ENCODE data around the gene GALNS. TPM values are rescaled to one million over a fixed set of nuclear protein-coding genes. Genes with fewer than 3 reads are reported as not detected.
"Not testable (repeated sequence)": the region's sequence is repeated elsewhere in the genome, so short reads cannot be mapped to it uniquely, and the experiment has no call there.

GALNS gene
- total and polyA plus RNA-seq, 2 of the 4 experiments (the other 2 are of a cell fraction): 7.2 to 32.5 TPM

- 80% methylated on average over 7 of the region's 33 CpGs; no CpG with 5 or more reads in 1 of the 2 experiments for WGBS, 2 experiments (ENCODE audit: extremely low coverage in 2 of 2, insufficient read length in 1 of 2)
- Histone ChIP-seq H2BK5ac (ENCODE audit: low read depth, low read length, poor library complexity, severe bottlenecking) (no peak overlapping the region), H2AFZ (replicated peaks; ENCODE audit: low read length, poor library complexity) (no peak overlapping the region), H3K27me3 (ENCODE audit: control insufficient read depth, insufficient read depth, low read length) (no peaks in the 10 kb centered on the region), H2AK9ac (replicated peaks; ENCODE audit: low read depth, low read length, poor library complexity) (no peak overlapping the region), H4K91ac (ENCODE audit: insufficient read depth, low read depth, low read length) (no peak overlapping the region), H3K4me2 (ENCODE audit: low read depth, low read length) (no peak overlapping the region), H2BK120ac (ENCODE audit: low read depth, low read length) (no peak overlapping the region), H3K18ac (ENCODE audit: low read depth, low read length) (no peak overlapping the region), H3K9ac (ENCODE audit: low read depth, low read length) (no peak overlapping the region), H3K4me3 (ENCODE audit: insufficient read depth, low read depth, low read length) (no peak overlapping the region), H2BK20ac (ENCODE audit: low read depth, low read length) (no peak overlapping the region), H4K8ac (ENCODE audit: low read depth in 2 of 2, low read length in 2 of 2) (no peak overlapping the region), H3K56ac (ENCODE audit: extremely low read depth, insufficient read depth, low read length) (no peak overlapping the region), H3K9me3 (ENCODE audit: control insufficient read depth, insufficient read depth, low read length) (no peaks in the 10 kb centered on the region), H3K27ac (ENCODE audit: insufficient read depth, low read length) (no peak overlapping the region), H3K9me1 (ENCODE audit: insufficient read depth, low read length) (no peaks in the 10 kb centered on the region), H2BK15ac (ENCODE audit: low read depth, low read length) (no peak overlapping the region), H3K36me3 (ENCODE audit: control insufficient read depth, insufficient read depth, low read length) (peaks cover 29% of the 10 kb centered on the region), H4K5ac (ENCODE audit: low read depth, low read length) (no peak overlapping the region), H3K23ac (ENCODE audit: low read depth, low read length) (no peak overlapping the region), H3K4me1 (ENCODE audit: control insufficient read depth, insufficient read depth, low read length) (no peaks in the 10 kb centered on the region), H4K20me1 (ENCODE audit: insufficient read depth, low read length) (peaks cover 4% of the 10 kb centered on the region; the same call in 1 of the 2 replicates), H3K14ac (replicated peaks; ENCODE audit: low read depth, low read length) (no peak overlapping the region), H3K4ac (ENCODE audit: low read depth, low read length) (no peak overlapping the region), H3K79me1 (ENCODE audit: low read depth in 1 of 2, low read length in 2 of 2) (no peaks in the 10 kb centered on the region), H2AK5ac (ENCODE audit: low read depth, low read length) (no peak overlapping the region)
- ChIA-PET POLR2A (ENCODE audit: unreplicated experiment) (no interaction called here), CTCF (no interaction called here)
- in situ Hi-C loops (cut with MboI; ENCODE audit: low sequenced_read_pairs): no loop called here
- TF ChIP-seq POLR2A (IDR thresholded peaks at IDR 0.05; ENCODE audit: low read depth, low read length) (no peak), RAD21 (IDR thresholded peaks at IDR 0.05; ENCODE audit: low read length) (no peak), RFX5 (IDR thresholded peaks at IDR 0.05; ENCODE audit: low read depth, low read length) (no peak), BHLHE40 (IDR thresholded peaks at IDR 0.05; ENCODE audit: low read depth, low read length) (no peak), SMC3 (IDR thresholded peaks at IDR 0.05; ENCODE audit: low read depth, low read length) (no peak), NFE2L2 (IDR thresholded peaks at IDR 0.05; ENCODE audit: low read depth, low read length) (no peak)
- DNase-seq (no peak), ATAC-seq (ENCODE audit: low read depth) (no peak)
- dilution Hi-C loops (cut with HindIII; ENCODE audit: low sequenced_read_pairs, unreplicated experiment): no loop called here
- BruUV-seq (replicated peaks): no TSS peak
- intact Hi-C loops (cut with micrococcal nuclease): no loop called here
Measured at GRCh38 chr16:88824256-88825077, 32.3 kb downstream of the GALNS start.

- H3K9ac ChIP-seq (ENCODE audit: low read depth, low read length); H4K20me1 ChIP-seq (ENCODE audit: insufficient read depth, low read length); H2AK5ac ChIP-seq (ENCODE audit: low read depth, low read length); H2AFZ ChIP-seq (replicated peaks; ENCODE audit: low read length, poor library complexity); H2BK120ac ChIP-seq (ENCODE audit: low read depth, low read length); CTCF ChIA-PET; H4K91ac ChIP-seq (ENCODE audit: insufficient read depth, low read depth, low read length); H2BK5ac ChIP-seq (ENCODE audit: low read depth, low read length, poor library complexity, severe bottlenecking); H3K27me3 ChIP-seq (ENCODE audit: control insufficient read depth, insufficient read depth, low read length); H4K8ac ChIP-seq (ENCODE audit: low read depth in 2 of 2, low read length in 2 of 2); H2AK9ac ChIP-seq (replicated peaks; ENCODE audit: low read depth, low read length, poor library complexity); H3K56ac ChIP-seq (ENCODE audit: extremely low read depth, insufficient read depth, low read length); H3K9me3 ChIP-seq (ENCODE audit: control insufficient read depth, insufficient read depth, low read length); intact Hi-C loops (cut with micrococcal nuclease); H3K4me3 ChIP-seq (ENCODE audit: insufficient read depth, low read depth, low read length); BruUV-seq (replicated peaks); H3K23ac ChIP-seq (ENCODE audit: low read depth, low read length); H3K14ac ChIP-seq (replicated peaks; ENCODE audit: low read depth, low read length); H3K18ac ChIP-seq (ENCODE audit: low read depth, low read length); ATAC-seq (ENCODE audit: low read depth); H3K4ac ChIP-seq (ENCODE audit: low read depth, low read length); POLR2A ChIA-PET (ENCODE audit: unreplicated experiment); in situ Hi-C loops (cut with MboI; ENCODE audit: low sequenced_read_pairs); H3K9me1 ChIP-seq (ENCODE audit: insufficient read depth, low read length); H3K79me1 ChIP-seq (ENCODE audit: low read depth in 1 of 2, low read length in 2 of 2); H2BK20ac ChIP-seq (ENCODE audit: low read depth, low read length); H3K4me1 ChIP-seq (ENCODE audit: control insufficient read depth, insufficient read depth, low read length); H4K5ac ChIP-seq (ENCODE audit: low read depth, low read length); H2BK15ac ChIP-seq (ENCODE audit: low read depth, low read length); H3K27ac ChIP-seq (ENCODE audit: insufficient read depth, low read length); dilution Hi-C loops (cut with HindIII; ENCODE audit: low sequenced_read_pairs, unreplicated experiment); DNase-seq; H3K4me2 ChIP-seq (ENCODE audit: low read depth, low read length): not testable (repeated sequence)
- peaks cover 26% of the 10 kb centered on the region for H3K36me3 ChIP-seq (ENCODE audit: control insufficient read depth, insufficient read depth, low read length)
- WGBS, 2 experiments (ENCODE audit: extremely low coverage in 2 of 2, insufficient read length in 1 of 2): 96% methylated on average over 16 of the region's 31 CpGs; no CpG with 5 or more reads in 1 of the 2 experiments
Measured at GRCh38 chr16:88823646-88824045, 33.1 kb downstream of the GALNS start.

Data from IMR-90 (cell line).